CD4-positive, alpha-beta T cell (primary cell): ENCODE measurements around the gene KITLG. TPM values are rescaled to one million over a fixed set of nuclear protein-coding genes. Genes with fewer than 3 reads are reported as not detected.
"Not testable (repeated sequence)": the region's sequence is repeated elsewhere in the genome, so short reads cannot be mapped to it uniquely, and the experiment has no call there.

Experiments
- ATAC-seq: fragments of 200-7000 bp; cut with Tn5 transposase; one replicate; pipeline ENCODE4 v1.10.0; 2022; ENCODE audit warnings: mild to moderate bottlenecking; ENCODE audit not compliant: poor library complexity
- CTCF ChIA-PET: fragments of 350-600 bp; sonication (Branson Sonifier 250); formaldehyde crosslinking; loops from one replicate; lab custom pipeline; 2021; ENCODE audit warnings: antibody characterized with exemption, inconsistent platforms; lab: Charles Lee
- POLR2A ChIA-PET: fragments of 350-600 bp; sonication (Branson Sonifier 250); formaldehyde crosslinking; loops from one replicate; lab custom pipeline; 2021; ENCODE audit warnings: antibody characterized with exemption, inconsistent platforms; lab: Charles Lee
- DNase-seq, 14 experiments: peaks; one replicate each; pipeline ENCODE4 v3.0.0-alpha.2; 2013 to 2020; ENCODE audit warnings: mixed read lengths in 2 of 14
- H3K27ac ChIP-seq, 2 donors: one replicate each; pipeline versions ENCODE4 v1.5.1 to v1.7.0; 2013; ENCODE audit warnings: low read length in 2 of 2, low read depth in 1 of 2, mild to moderate bottlenecking in 1 of 2
- H3K27me3 ChIP-seq, 2 experiments: 1 replicate in 1 of 2; 2 replicates in 1 of 2; pipeline versions ENCODE4 v1.6.1 to v1.7.0; 2013; ENCODE audit warnings: low read length in 2 of 2, control low read depth in 1 of 2, mild to moderate bottlenecking in 1 of 2, moderate library complexity in 1 of 2; ENCODE audit not compliant: insufficient read depth in 2 of 2, control insufficient read depth in 1 of 2
- H3K36me3 ChIP-seq: one replicate; pipeline ENCODE4 v1.6.1; 2013; ENCODE audit warnings: low read length, control low read depth; ENCODE audit not compliant: insufficient read depth
- H3K4me1 ChIP-seq: one replicate; pipeline ENCODE4 v1.6.1; 2013; ENCODE audit warnings: low read length, control low read depth; ENCODE audit not compliant: insufficient read depth
- H3K4me3 ChIP-seq: one replicate; pipeline ENCODE4 v1.5.1; 2013; ENCODE audit warnings: mild to moderate bottlenecking, low read length, moderate library complexity
- H3K9me3 ChIP-seq, 2 experiments: 1 replicate in 1 of 2; 2 replicates in 1 of 2; pipeline versions ENCODE4 v1.6.1 to v1.7.0; 2013; ENCODE audit warnings: low read length in 2 of 2, mild to moderate bottlenecking in 2 of 2, control low read depth in 1 of 2, moderate library complexity in 1 of 2; ENCODE audit not compliant: control insufficient read depth in 1 of 2, insufficient read depth in 1 of 2
- H3K27ac Mint-ChIP-seq: one replicate; pipeline ENCODE4 v1.8.0; 2020; ENCODE audit warnings: mixed read lengths
- H3K27me3 Mint-ChIP-seq: one replicate; pipeline ENCODE4 v1.8.0; 2021; ENCODE audit warnings: mixed read lengths
- H3K36me3 Mint-ChIP-seq: one replicate; pipeline ENCODE4 v1.8.0; 2021; ENCODE audit warnings: low read depth, mixed read lengths
- H3K4me1 Mint-ChIP-seq: one replicate; pipeline ENCODE4 v1.8.0; 2021; ENCODE audit warnings: low read depth, mixed read lengths
- H3K4me3 Mint-ChIP-seq: one replicate; pipeline ENCODE4 v1.8.0; 2020; ENCODE audit warnings: mild to moderate bottlenecking, mixed read lengths
- H3K9me3 Mint-ChIP-seq: one replicate; pipeline ENCODE4 v1.8.0; 2020; ENCODE audit warnings: mixed read lengths
- CTCF ChIP-seq: fragments of 200-600 bp; IDR thresholded peaks from one replicate; pipeline ENCODE4 v1.8.0; 2022; ENCODE audit warnings: antibody characterized with exemption, mild to moderate bottlenecking
- intact Hi-C, 2 experiments: fragments of 100-400 bp; cut with DNase I in 1 of 2; cut with micrococcal nuclease in 1 of 2; formaldehyde crosslinking; loops; one replicate each; pipeline versions ENCODE4 v1.15.1 to v1.9.0; 2023 to 2025; cut with DNase I, micrococcal nuclease
- polyA plus RNA-seq, 2 donors: library from polyadenylated mRNA; unstranded; fragments of 120-200 nt; gene quantifications; one replicate each; pipeline ENCODE4 v1.2.1, GENCODE V29; 2013
- total RNA-seq, 174 experiments: library from RNA in 2 of 174; stranded (reverse) in 2 of 174; gene quantifications; one replicate each; pipeline ENCODE4 v1.2.3 and lab custom pipeline; 2021 to 2026

Gene KITLG, protein sequence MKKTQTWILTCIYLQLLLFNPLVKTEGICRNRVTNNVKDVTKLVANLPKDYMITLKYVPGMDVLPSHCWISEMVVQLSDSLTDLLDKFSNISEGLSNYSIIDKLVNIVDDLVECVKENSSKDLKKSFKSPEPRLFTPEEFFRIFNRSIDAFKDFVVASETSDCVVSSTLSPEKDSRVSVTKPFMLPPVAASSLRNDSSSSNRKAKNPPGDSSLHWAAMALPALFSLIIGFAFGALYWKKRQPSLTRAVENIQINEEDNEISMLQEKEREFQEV
- total RNA-seq (not detected), total RNA-seq (lab: John Stamatoyannopoulos, UW) (0 to 1.2 (median 0.05) reads per million in 172 experiments)
- 0.01 TPM for polyA plus RNA-seq (2013, experiment 1 of 2)
- polyA plus RNA-seq (2013, experiment 2 of 2), result 0.26 TPM

- CTCF ChIA-PET, result no interaction called here
- H3K4me1 ChIP-seq, result peaks cover 13% of the 10 kb centered on the region
- POLR2A ChIA-PET, result no interaction called here
- H3K9me3 ChIP-seq, result peaks cover 0 to 13% of the 10 kb centered on the region in 2 experiments
- DNase-seq, result peak in 2 of 14 experiments; percentile 10 to 12
- Mint-ChIP-seq H3K4me1 (peaks cover 4% of the 10 kb centered on the region), H3K9me3 (no peaks in the 10 kb centered on the region), H3K4me3 (no peak within 1 kb of the TSS), H3K36me3 (no peaks in the 10 kb centered on the region), H3K27ac (no peak within 1 kb of the TSS), H3K27me3 (peaks cover 55% of the 10 kb centered on the region)
- peak within 1 kb of the TSS; percentile 6 for H3K4me3 ChIP-seq
- no peaks in the 10 kb centered on the region for H3K36me3 ChIP-seq
- no peak within 1 kb of the TSS for H3K27ac ChIP-seq
- peaks cover 20% of the 10 kb centered on the region in 2 experiments for H3K27me3 ChIP-seq
- no peak for ATAC-seq
- TF ChIP-seq CTCF, result no peak
- intact Hi-C loops, result no loop called here
Observed at GRCh38 chr12:88580051-88580871, at the start of gene KITLG. Gene KITLG, minus strand, starts transcription at chr12:88580471. Its CDS starts 193 bp downstream, at chr12:88580278.

DNA sequence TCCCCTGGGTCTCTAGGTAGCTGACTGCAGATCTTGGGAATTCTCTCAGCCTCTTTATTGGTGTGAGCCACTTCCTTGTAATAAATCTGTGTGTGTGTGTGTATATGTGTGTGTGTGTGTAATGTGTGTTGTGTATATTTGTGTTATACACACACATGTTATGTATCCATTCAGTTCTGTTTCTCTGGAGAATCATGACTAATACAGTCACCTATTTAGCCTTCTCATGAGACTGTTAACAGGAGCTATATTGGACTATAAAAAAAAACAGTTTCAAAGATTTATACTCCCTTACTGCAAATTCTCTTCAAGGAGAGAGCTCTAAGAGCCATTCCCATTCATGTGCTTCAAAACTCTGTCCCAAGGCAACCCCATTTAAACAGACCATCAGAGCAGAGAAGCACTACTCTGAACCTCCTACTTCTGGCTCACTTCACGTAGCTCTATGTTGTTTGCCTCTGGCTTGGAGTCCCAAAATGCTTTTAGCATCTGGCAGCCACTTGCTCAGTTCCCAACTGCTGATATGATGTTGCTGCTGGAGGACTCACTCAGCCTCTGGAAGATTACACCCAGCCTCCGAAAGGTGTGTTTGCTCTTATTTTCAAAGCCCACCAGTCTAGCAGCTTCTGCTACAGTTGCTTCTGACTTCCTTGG, 48.7 kb upstream of the KITLG start:
- intact Hi-C loops, result no loop called here
- no peaks in the 10 kb centered on the region for H3K9me3 ChIP-seq
- POLR2A ChIA-PET, result no interaction called here
- Mint-ChIP-seq H3K36me3 (no peaks in the 10 kb centered on the region), H3K27me3 (no peaks in the 10 kb centered on the region), H3K9me3 (no peaks in the 10 kb centered on the region), H3K27ac (no peak overlapping the region), H3K4me1 (no peaks in the 10 kb centered on the region), H3K4me3 (no peak overlapping the region)
- no peak overlapping the region for H3K27ac ChIP-seq
- no peaks in the 10 kb centered on the region for H3K27me3 ChIP-seq
- no peak for TF ChIP-seq CTCF
- CTCF ChIA-PET, result no interaction called here
- ATAC-seq, result no peak
- H3K4me1 ChIP-seq, result no peaks in the 10 kb centered on the region
- H3K36me3 ChIP-seq, result no peaks in the 10 kb centered on the region
- DNase-seq, result no peak
- no peak overlapping the region for H3K4me3 ChIP-seq

DNA sequence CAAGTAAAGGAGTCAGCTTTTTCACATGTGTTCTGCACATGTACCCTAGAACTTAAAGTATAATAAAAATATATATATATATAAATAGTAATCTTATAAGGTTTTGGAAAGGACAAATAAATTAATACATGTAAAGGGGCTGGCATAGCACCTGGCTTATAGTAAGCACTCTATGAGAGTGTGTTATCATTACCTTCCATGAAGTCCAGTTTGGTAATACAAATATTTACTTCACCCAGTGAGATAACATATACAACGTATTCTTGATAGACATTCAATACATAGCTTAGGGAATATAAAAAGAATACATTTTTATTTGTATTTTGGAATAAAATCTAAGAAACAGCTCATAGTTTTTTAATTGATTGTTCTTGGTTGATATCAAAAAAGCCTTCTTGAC, 47.8 kb upstream of the KITLG start:
- POLR2A ChIA-PET, H3K27ac ChIP-seq, H3K4me3 ChIP-seq, H3K4me1 ChIP-seq, H3K9me3 ChIP-seq, H3K27ac Mint-ChIP-seq, H3K36me3 Mint-ChIP-seq, ATAC-seq, H3K27me3 Mint-ChIP-seq, H3K4me1 Mint-ChIP-seq, intact Hi-C loops, H3K4me3 Mint-ChIP-seq, H3K27me3 ChIP-seq, CTCF ChIA-PET, DNase-seq, H3K9me3 Mint-ChIP-seq, H3K36me3 ChIP-seq: not testable (repeated sequence)
